GM12878 (cell line): ENCODE measurements around the gene ACTA2. TPM values are rescaled to one million over a fixed set of nuclear protein-coding genes. Genes with fewer than 3 reads are reported as not detected.
A peak's percentile ranks its signal among the peaks of the same experiment; 100 is the strongest.

ENCODE experiments used
- ASH2L ChIP-seq: fragments of 300-600, 200-600 bp; sonication (generic); IDR thresholded peaks from 2 replicates; pipeline ENCODE4 v1.6.1; 2017; ENCODE audit warnings: low read depth, mild to moderate bottlenecking, borderline replicate concordance
- BHLHE40 ChIP-seq, 2 experiments: fragments of 450-650 bp in 1 of 2; IDR thresholded peaks; 2 replicates each; pipeline ENCODE4 v1.6.1; 2011 to 2017; ENCODE audit warnings: low read depth in 2 of 2, borderline replicate concordance in 1 of 2, improper control_type of control experiment in 1 of 2, low read length in 1 of 2, mild to moderate bottlenecking in 1 of 2
- CEBPZ ChIP-seq: fragments of 150-350 bp; IDR thresholded peaks from 2 replicates; pipeline ENCODE4 v1.6.1; 2016; ENCODE audit warnings: low read depth, low read length
- CHD1 ChIP-seq: IDR thresholded peaks from 2 replicates; pipeline ENCODE4 v1.6.1; 2012; ENCODE audit warnings: low read depth, low read length, improper control_type of control experiment
- CREB1 ChIP-seq: IDR thresholded peaks from 2 replicates; pipeline ENCODE4 v1.6.1; 2012; ENCODE audit warnings: low read depth, mild to moderate bottlenecking, inconsistent platforms
- DPF2 ChIP-seq: fragments of 450-650 bp; IDR thresholded peaks from 2 replicates; pipeline ENCODE4 v1.6.1; 2017; ENCODE audit warnings: mild to moderate bottlenecking
- HDAC6 ChIP-seq: fragments of 200-600 bp; sonication (generic); IDR thresholded peaks from one replicate; pipeline ENCODE4 v1.8.0; 2017; ENCODE audit warnings: antibody characterized with exemption; ENCODE audit not compliant: unreplicated experiment
- JUNB ChIP-seq: IDR thresholded peaks from 2 replicates; pipeline ENCODE4 v1.6.1; 2016; ENCODE audit warnings: antibody characterized with exemption, mild to moderate bottlenecking
- JUND ChIP-seq: IDR thresholded peaks from 2 replicates; pipeline ENCODE4 v1.6.1; 2012; ENCODE audit warnings: low read depth, mild to moderate bottlenecking, low read length, improper control_type of control experiment, moderate library complexity
- MEF2A ChIP-seq: IDR thresholded peaks from 2 replicates; pipeline ENCODE4 v1.6.1; 2011; ENCODE audit warnings: low read depth, mild to moderate bottlenecking, low read length, moderate library complexity; ENCODE audit not compliant: insufficient read depth
- NR2C1 ChIP-seq: fragments of 450-650 bp; IDR thresholded peaks from 2 replicates; pipeline ENCODE4 v1.6.1; 2017; ENCODE audit warnings: antibody characterized with exemption, mild to moderate bottlenecking, moderate library complexity
- NR2F1 ChIP-seq: fragments of 450-650 bp; conservative IDR thresholded peaks from 2 replicates; pipeline ENCODE4 v1.6.1; 2017; ENCODE audit warnings: mild to moderate bottlenecking
- PKNOX1 ChIP-seq: fragments of 450-650 bp; IDR thresholded peaks from 2 replicates; pipeline ENCODE4 v1.6.1; 2016; ENCODE audit warnings: mild to moderate bottlenecking
- SIN3A ChIP-seq: IDR thresholded peaks from 2 replicates; pipeline ENCODE4 v1.6.1; 2012; ENCODE audit warnings: low read depth, low read length, improper control_type of control experiment
- TAF1 ChIP-seq: IDR thresholded peaks from 2 replicates; pipeline ENCODE4 v1.6.1; 2011; ENCODE audit warnings: mild to moderate bottlenecking, low read depth, low read length, borderline replicate concordance
- TCF12 ChIP-seq: IDR thresholded peaks from 2 replicates; pipeline ENCODE4 v1.6.1; 2011; ENCODE audit warnings: low read depth, mild to moderate bottlenecking, low read length
- ZNF217 ChIP-seq: fragments of 450-650 bp; IDR thresholded peaks from 2 replicates; pipeline ENCODE4 v1.6.1; 2017; ENCODE audit warnings: antibody characterized with exemption, mild to moderate bottlenecking
- ZZZ3 ChIP-seq: IDR thresholded peaks from 2 replicates; pipeline ENCODE4 v1.6.1; 2011; ENCODE audit warnings: low read depth; ENCODE audit not compliant: control insufficient read depth, insufficient read length
- polyA plus RNA-seq, 11 experiments: library from polyadenylated mRNA; depleted of rRNA in 4 of 11; unstranded in 6 of 11; stranded (reverse) in 5 of 11; fragments of >200 nt; fragmentation: Nextera tagmentation in 4 of 11; fragmentation: Illumina TruSeq in 1 of 11; extraction: Ambion mirVana in 4 of 11; extraction: Trizol in 1 of 11; gene quantifications; 1 replicate in 1 of 11; 2 replicates in 10 of 11; pipeline versions ENCODE4 v1.2.1 to v1.2.3, GENCODE V29; 2011 to 2016; ENCODE audit warnings: inconsistent platforms in 2 of 11, missing spikeins in 2 of 11, low read depth in 1 of 11
- total RNA-seq, 4 experiments: library from RNA; depleted of rRNA in 3 of 4; stranded (reverse); fragments of >200 nt in 3 of 4; fragmentation: Illumina TruSeq in 1 of 4; extraction: Trizol in 1 of 4; gene quantifications; 2 replicates each; pipeline versions ENCODE4 v1.2.1 to v1.2.3, GENCODE V29; 2013 to 2021
- TF ChIP-seq, protein P1 (sequence below): IDR thresholded peaks from 2 replicates; pipeline ENCODE4 v1.6.1; 2012; ENCODE audit warnings: low read length, inconsistent platforms
- TF ChIP-seq, protein P2 (sequence below): fragments of 450-650 bp; IDR thresholded peaks from 2 replicates; pipeline ENCODE4 v1.6.1; 2017; ENCODE audit warnings: mild to moderate bottlenecking, moderate library complexity

Gene ACTA2
- total and polyA plus RNA-seq, 10 of the 15 experiments (the other 5 are each of a cell fraction or from before 2014, with no cell fraction given): 7.4 to 78.2 (median 32.4) TPM

DNA sequence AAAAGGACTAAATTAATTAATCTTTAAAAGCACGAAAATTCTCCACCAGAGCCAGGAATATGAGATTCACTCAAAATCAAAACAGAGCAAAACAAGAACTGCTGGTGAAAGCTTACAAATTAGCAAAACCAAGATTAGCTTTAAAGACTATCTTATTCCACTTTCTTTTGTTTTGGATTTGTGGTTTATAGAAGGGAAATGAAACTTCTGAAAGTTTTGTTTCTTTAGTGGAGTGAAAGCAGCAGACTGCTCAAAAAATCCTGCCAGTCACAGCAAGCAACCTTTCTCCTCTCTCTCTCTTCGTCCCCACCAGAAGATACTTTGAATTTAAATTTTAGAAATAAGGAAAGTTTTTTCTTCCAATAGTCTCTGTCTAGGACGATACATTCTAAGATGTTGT, 7.8 kb downstream of the ACTA2 start (continued):
- TF ChIP-seq CEBPZ (no peak), SIN3A (no peak), NR2C1 (no peak), JUNB (no peak), ASH2L (no peak), JUND (no peak), TCF12 (no peak), BHLHE40 (IDR thresholded peaks at IDR 0.05; ENCODE audit: borderline replicate concordance in 1 of 2, low read depth in 2 of 2, low read length in 1 of 2) (no peak), TAF1 (no peak), MEF2A (peak; percentile 37; the same call in 1 of the 2 replicates), ZZZ3 (no peak), PKNOX1 (peak; percentile 66), ZNF217 (no peak), NR2F1 (no peak), CHD1 (no peak), CREB1 (no peak), HDAC6 (no peak), DPF2 (no peak)
- TF ChIP-seq, protein P1, sequence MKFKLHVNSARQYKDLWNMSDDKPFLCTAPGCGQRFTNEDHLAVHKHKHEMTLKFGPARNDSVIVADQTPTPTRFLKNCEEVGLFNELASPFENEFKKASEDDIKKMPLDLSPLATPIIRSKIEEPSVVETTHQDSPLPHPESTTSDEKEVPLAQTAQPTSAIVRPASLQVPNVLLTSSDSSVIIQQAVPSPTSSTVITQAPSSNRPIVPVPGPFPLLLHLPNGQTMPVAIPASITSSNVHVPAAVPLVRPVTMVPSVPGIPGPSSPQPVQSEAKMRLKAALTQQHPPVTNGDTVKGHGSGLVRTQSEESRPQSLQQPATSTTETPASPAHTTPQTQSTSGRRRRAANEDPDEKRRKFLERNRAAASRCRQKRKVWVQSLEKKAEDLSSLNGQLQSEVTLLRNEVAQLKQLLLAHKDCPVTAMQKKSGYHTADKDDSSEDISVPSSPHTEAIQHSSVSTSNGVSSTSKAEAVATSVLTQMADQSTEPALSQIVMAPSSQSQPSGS: peak; percentile 53; the same call in 1 of the 2 replicates
- TF ChIP-seq, protein P2, sequence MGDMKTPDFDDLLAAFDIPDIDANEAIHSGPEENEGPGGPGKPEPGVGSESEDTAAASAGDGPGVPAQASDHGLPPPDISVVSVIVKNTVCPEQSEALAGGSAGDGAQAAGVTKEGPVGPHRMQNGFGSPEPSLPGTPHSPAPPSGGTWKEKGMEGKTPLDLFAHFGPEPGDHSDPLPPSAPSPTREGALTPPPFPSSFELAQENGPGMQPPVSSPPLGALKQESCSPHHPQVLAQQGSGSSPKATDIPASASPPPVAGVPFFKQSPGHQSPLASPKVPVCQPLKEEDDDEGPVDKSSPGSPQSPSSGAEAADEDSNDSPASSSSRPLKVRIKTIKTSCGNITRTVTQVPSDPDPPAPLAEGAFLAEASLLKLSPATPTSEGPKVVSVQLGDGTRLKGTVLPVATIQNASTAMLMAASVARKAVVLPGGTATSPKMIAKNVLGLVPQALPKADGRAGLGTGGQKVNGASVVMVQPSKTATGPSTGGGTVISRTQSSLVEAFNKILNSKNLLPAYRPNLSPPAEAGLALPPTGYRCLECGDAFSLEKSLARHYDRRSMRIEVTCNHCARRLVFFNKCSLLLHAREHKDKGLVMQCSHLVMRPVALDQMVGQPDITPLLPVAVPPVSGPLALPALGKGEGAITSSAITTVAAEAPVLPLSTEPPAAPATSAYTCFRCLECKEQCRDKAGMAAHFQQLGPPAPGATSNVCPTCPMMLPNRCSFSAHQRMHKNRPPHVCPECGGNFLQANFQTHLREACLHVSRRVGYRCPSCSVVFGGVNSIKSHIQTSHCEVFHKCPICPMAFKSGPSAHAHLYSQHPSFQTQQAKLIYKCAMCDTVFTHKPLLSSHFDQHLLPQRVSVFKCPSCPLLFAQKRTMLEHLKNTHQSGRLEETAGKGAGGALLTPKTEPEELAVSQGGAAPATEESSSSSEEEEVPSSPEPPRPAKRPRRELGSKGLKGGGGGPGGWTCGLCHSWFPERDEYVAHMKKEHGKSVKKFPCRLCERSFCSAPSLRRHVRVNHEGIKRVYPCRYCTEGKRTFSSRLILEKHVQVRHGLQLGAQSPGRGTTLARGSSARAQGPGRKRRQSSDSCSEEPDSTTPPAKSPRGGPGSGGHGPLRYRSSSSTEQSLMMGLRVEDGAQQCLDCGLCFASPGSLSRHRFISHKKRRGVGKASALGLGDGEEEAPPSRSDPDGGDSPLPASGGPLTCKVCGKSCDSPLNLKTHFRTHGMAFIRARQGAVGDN: no peak
